IMR-90 (cell line): Measurements from ENCODE around the gene BCCIP. TPM values are rescaled to one million over a fixed set of nuclear protein-coding genes. Genes with fewer than 3 reads are reported as not detected.

Source experiments
- ATAC-seq: fragments of 200-7000 bp; cut with Tn5 transposase; 2 replicates; pipeline ENCODE4 v1.9.1; 2020; ENCODE audit warnings: low read depth, mild to moderate bottlenecking, moderate library complexity
- BruUV-seq: library from RNA; stranded (reverse); fragments of 400-500 nt; replicated peaks from 2 replicates; lab custom pipeline; 2021; lab: Mats Ljungman, UMichigan
- CTCF ChIA-PET: fragments of 300-600 bp; formaldehyde crosslinking; extraction: SDS; loops from one replicate; lab custom pipeline; 2021; ENCODE audit warnings: antibody characterized with exemption; lab: Yijun Ruan, JAX
- POLR2A ChIA-PET: fragments of 300-600 bp; sonication (Branson Sonifier 250); formaldehyde crosslinking; loops from one replicate; lab custom pipeline; 2022; ENCODE audit warnings: antibody characterized with exemption; ENCODE audit not compliant: unreplicated experiment; lab: Charles Lee
- DNase-seq: peaks from one replicate; pipeline ENCODE4 v3.0.0; 2013
- H2AFZ ChIP-seq: replicated peaks from 2 replicates; pipeline ENCODE3; 2013; ENCODE audit warnings: low read length, mild to moderate bottlenecking; ENCODE audit not compliant: poor library complexity
- H2AK5ac ChIP-seq: 2 replicates; pipeline ENCODE4 v1.6.1; 2013; ENCODE audit warnings: low read depth, low read length, inconsistent platforms
- H2AK9ac ChIP-seq: replicated peaks from 2 replicates; pipeline ENCODE3; 2013; ENCODE audit warnings: mild to moderate bottlenecking, low read depth, low read length, moderate library complexity; ENCODE audit not compliant: poor library complexity
- H2BK120ac ChIP-seq: 2 replicates; pipeline ENCODE4 v1.6.1; 2013; ENCODE audit warnings: low read depth, low read length, inconsistent platforms
- H2BK15ac ChIP-seq: 3 replicates; pipeline ENCODE4 v1.6.1; 2013; ENCODE audit warnings: low read depth, low read length, inconsistent platforms
- H2BK20ac ChIP-seq: 2 replicates; pipeline ENCODE4 v1.6.1; 2013; ENCODE audit warnings: low read depth, mild to moderate bottlenecking, inconsistent platforms, low read length, moderate library complexity
- H2BK5ac ChIP-seq: 2 replicates; pipeline ENCODE4 v1.6.1; 2013; ENCODE audit warnings: mild to moderate bottlenecking, low read depth, low read length, inconsistent platforms; ENCODE audit not compliant: poor library complexity, severe bottlenecking
- H3K14ac ChIP-seq: replicated peaks from 2 replicates; pipeline ENCODE4 v1.6.1; 2013; ENCODE audit warnings: low read depth, low read length, inconsistent platforms
- H3K18ac ChIP-seq: 2 replicates; pipeline ENCODE4 v1.6.1; 2013; ENCODE audit warnings: low read depth, low read length, control low read depth
- H3K23ac ChIP-seq: 2 replicates; pipeline ENCODE4 v1.6.1; 2013; ENCODE audit warnings: low read depth, low read length, inconsistent platforms
- H3K27ac ChIP-seq: 2 replicates; pipeline ENCODE4 v1.5.1; 2013; ENCODE audit warnings: mild to moderate bottlenecking, control low read depth, low read length; ENCODE audit not compliant: insufficient read depth
- H3K27me3 ChIP-seq: 2 replicates; pipeline ENCODE4 v1.6.1; 2013; ENCODE audit warnings: low read length; ENCODE audit not compliant: control insufficient read depth, insufficient read depth
- H3K36me3 ChIP-seq: 2 replicates; pipeline ENCODE4 v1.6.1; 2013; ENCODE audit warnings: low read length, mixed read lengths; ENCODE audit not compliant: control insufficient read depth, insufficient read depth
- H3K4ac ChIP-seq: 2 replicates; pipeline ENCODE4 v1.6.1; 2013; ENCODE audit warnings: low read depth, low read length, inconsistent platforms
- H3K4me1 ChIP-seq: 2 replicates; pipeline ENCODE4 v1.6.1; 2013; ENCODE audit warnings: low read length, mixed read lengths; ENCODE audit not compliant: control insufficient read depth, insufficient read depth
- H3K4me2 ChIP-seq: 2 replicates; pipeline ENCODE4 v1.6.1; 2013; ENCODE audit warnings: low read depth, mild to moderate bottlenecking, control low read depth, low read length, moderate library complexity
- H3K4me3 ChIP-seq: 2 replicates; pipeline ENCODE4 v1.5.1; 2013; ENCODE audit warnings: low read depth, mild to moderate bottlenecking, control low read depth, low read length, moderate library complexity; ENCODE audit not compliant: insufficient read depth
- H3K56ac ChIP-seq: 2 replicates; pipeline ENCODE4 v1.6.1; 2013; ENCODE audit warnings: low read length, inconsistent platforms; ENCODE audit not compliant: insufficient read depth; ENCODE audit errors: extremely low read depth
- H3K79me1 ChIP-seq, 2 experiments: 2 replicates each; pipeline ENCODE4 v1.6.1; 2013; ENCODE audit warnings: low read length in 2 of 2, inconsistent platforms in 1 of 2, low read depth in 1 of 2
- H3K9ac ChIP-seq: 2 replicates; pipeline ENCODE4 v1.6.1; 2013; ENCODE audit warnings: low read depth, low read length, control low read depth
- H3K9me1 ChIP-seq: 2 replicates; pipeline ENCODE4 v1.6.1; 2013; ENCODE audit warnings: low read length, inconsistent platforms; ENCODE audit not compliant: insufficient read depth
- H3K9me3 ChIP-seq: 2 replicates; pipeline ENCODE4 v1.6.1; 2013; ENCODE audit warnings: low read length; ENCODE audit not compliant: control insufficient read depth, insufficient read depth
- H4K20me1 ChIP-seq: 2 replicates; pipeline ENCODE4 v1.6.1; 2013; ENCODE audit warnings: low read length, inconsistent platforms; ENCODE audit not compliant: insufficient read depth
- H4K5ac ChIP-seq: 2 replicates; pipeline ENCODE4 v1.6.1; 2013; ENCODE audit warnings: mild to moderate bottlenecking, low read depth, low read length, control low read depth
- H4K8ac ChIP-seq, 2 experiments: 2 replicates each; pipeline ENCODE4 v1.6.1; 2013; ENCODE audit warnings: low read depth in 2 of 2, low read length in 2 of 2, control low read depth in 1 of 2, inconsistent platforms in 1 of 2
- H4K91ac ChIP-seq: 2 replicates; pipeline ENCODE4 v1.6.1; 2013; ENCODE audit warnings: low read depth, low read length, inconsistent platforms; ENCODE audit not compliant: insufficient read depth
- BHLHE40 ChIP-seq: fragments of 150-350 bp; IDR thresholded peaks from 2 replicates; pipeline ENCODE4 v1.6.1; 2016; ENCODE audit warnings: mild to moderate bottlenecking, low read depth, low read length
- CEBPB ChIP-seq: IDR thresholded peaks from 2 replicates; pipeline ENCODE4 v1.6.1; 2012; ENCODE audit warnings: low read depth, low read length, improper control_type of control experiment
- CHD1 ChIP-seq: IDR thresholded peaks from 2 replicates; pipeline ENCODE4 v1.6.1; 2012; ENCODE audit warnings: low read depth, low read length, improper control_type of control experiment
- CTCF ChIP-seq: conservative IDR thresholded peaks from 2 replicates; pipeline ENCODE4 v1.5.1; 2012; ENCODE audit warnings: mild to moderate bottlenecking, low read depth, low read length, improper control_type of control experiment
- ELK1 ChIP-seq: fragments of 150-350 bp; IDR thresholded peaks from 2 replicates; pipeline ENCODE4 v1.6.1; 2016; ENCODE audit warnings: low read depth, mild to moderate bottlenecking, low read length, moderate library complexity, borderline replicate concordance
- FOS ChIP-seq: fragments of 150-350 bp; IDR thresholded peaks from 2 replicates; pipeline ENCODE4 v1.6.1; 2016; ENCODE audit warnings: low read depth, low read length
- MAFK ChIP-seq: IDR thresholded peaks from 2 replicates; pipeline ENCODE4 v1.6.1; 2012; ENCODE audit warnings: low read depth, low read length, improper control_type of control experiment
- MAZ ChIP-seq: IDR thresholded peaks from 2 replicates; pipeline ENCODE4 v1.6.1; 2012; ENCODE audit warnings: low read depth, mild to moderate bottlenecking, low read length, improper control_type of control experiment, moderate library complexity, borderline replicate concordance
- MXI1 ChIP-seq: IDR thresholded peaks from 2 replicates; pipeline ENCODE4 v1.6.1; 2012; ENCODE audit warnings: low read depth, mild to moderate bottlenecking, low read length, moderate library complexity, borderline replicate concordance
- NFE2L2 ChIP-seq: fragments of 150-350 bp; IDR thresholded peaks from 2 replicates; pipeline ENCODE4 v1.6.1; 2016; ENCODE audit warnings: low read depth, mild to moderate bottlenecking, low read length
- POLR2A ChIP-seq: IDR thresholded peaks from 2 replicates; pipeline ENCODE4 v1.6.1; 2012; ENCODE audit warnings: mild to moderate bottlenecking, low read depth, low read length
- RAD21 ChIP-seq: IDR thresholded peaks from 2 replicates; pipeline ENCODE4 v1.6.1; 2012; ENCODE audit warnings: low read length, improper control_type of control experiment
- RCOR1 ChIP-seq: IDR thresholded peaks from 2 replicates; pipeline ENCODE4 v1.6.1; 2012; ENCODE audit warnings: mild to moderate bottlenecking, low read length, improper control_type of control experiment; ENCODE audit not compliant: insufficient replicate concordance
- RFX5 ChIP-seq: IDR thresholded peaks from 2 replicates; pipeline ENCODE4 v1.8.0; 2012; ENCODE audit warnings: low read depth, mild to moderate bottlenecking, low read length, moderate library complexity
- SMC3 ChIP-seq: fragments of 150-350 bp; IDR thresholded peaks from 2 replicates; pipeline ENCODE4 v1.6.1; 2016; ENCODE audit warnings: low read depth, mild to moderate bottlenecking, antibody characterized with exemption, low read length, moderate library complexity
- USF2 ChIP-seq: fragments of 150-350 bp; IDR thresholded peaks from 2 replicates; pipeline ENCODE4 v1.6.1; 2017; ENCODE audit warnings: mild to moderate bottlenecking, antibody characterized with exemption, low read length, low read depth
- WGBS, 2 experiments: methylation state at CpG; one replicate each; pipeline versions ENCODE4 v1.1.5 to v1.1.7; 2013; ENCODE audit warnings: missing lambda C conversion rate in 2 of 2; ENCODE audit not compliant: insufficient read length in 1 of 2; ENCODE audit errors: extremely low coverage in 2 of 2; 5-methylcytosine and 5-hydroxymethylcytosine counted together
- dilution Hi-C: fragments of 300-500 bp; cut with HindIII; formaldehyde crosslinking; loops from one replicate; pipeline ENCODE4 v1.14.3; 2018; ENCODE audit warnings: low sequenced_read_pairs; ENCODE audit not compliant: unreplicated experiment
- in situ Hi-C: fragments of 300-500 bp; cut with MboI; formaldehyde crosslinking; loops from 3 replicates; pipeline ENCODE4 v1.14.3; 2019; ENCODE audit warnings: low sequenced_read_pairs, inconsistent platforms, mixed read lengths
- intact Hi-C: fragments of 100-400 bp; cut with micrococcal nuclease; formaldehyde crosslinking; loops from 2 replicates; pipeline ENCODE4 v1.10.0; 2022
- polyA plus RNA-seq, 3 experiments: library from polyadenylated mRNA; depleted of rRNA; stranded (reverse); fragments of >200 nt; gene quantifications; 2 replicates each; pipeline ENCODE4 v1.2.3, GENCODE V29; 2012; ENCODE audit warnings: low replicate concordance in 1 of 3
- total RNA-seq: library from RNA; depleted of rRNA; stranded (reverse); fragments of >200 nt; gene quantifications from 2 replicates; pipeline ENCODE4 v1.2.3, GENCODE V29; 2012

Gene BCCIP
- total and polyA plus RNA-seq, 2 of the 4 experiments (the other 2 are of a cell fraction) = 31.9 to 49.2 TPM

GRCh38 chr10:125802739-125803138, 20.6 kb upstream of the BCCIP start:
- Histone ChIP-seq H2BK15ac (no peak overlapping the region), H3K4me2 (no peak overlapping the region), H3K27me3 (no peaks in the 10 kb centered on the region), H4K8ac (no peak overlapping the region), H2AK9ac (no peak overlapping the region), H4K5ac (no peak overlapping the region), H3K14ac (no peak overlapping the region), H3K4ac (no peak overlapping the region), H2BK120ac (no peak overlapping the region), H3K4me3 (no peak overlapping the region), H2BK5ac (no peak overlapping the region), H3K9me1 (no peaks in the 10 kb centered on the region; the same call in 1 of the 2 replicates), H3K18ac (no peak overlapping the region), H3K79me1 (no peaks in the 10 kb centered on the region), H2AK5ac (no peak overlapping the region), H4K20me1 (no peaks in the 10 kb centered on the region), H3K27ac (no peak overlapping the region), H4K91ac (no peak overlapping the region), H3K9ac (no peak overlapping the region), H3K56ac (no peak overlapping the region), H3K9me3 (no peaks in the 10 kb centered on the region), H2BK20ac (no peak overlapping the region), H3K4me1 (no peaks in the 10 kb centered on the region), H3K36me3 (peaks cover 29% of the 10 kb centered on the region), H3K23ac (no peak overlapping the region), H2AFZ (no peak overlapping the region)
- TF ChIP-seq BHLHE40 (no peak), CHD1 (no peak), RFX5 (no peak), RCOR1 (no peak), NFE2L2 (no peak), MAFK (no peak), POLR2A (no peak), MAZ (no peak), USF2 (no peak), RAD21 (no peak), FOS (no peak), CTCF (no peak), MXI1 (no peak), SMC3 (no peak), CEBPB (no peak), ELK1 (no peak)
- ChIA-PET POLR2A (no interaction called here), CTCF (no interaction called here)
- dilution Hi-C loops (no loop called here), in situ Hi-C loops (no loop called here), intact Hi-C loops (no loop called here)
- no peak for ATAC-seq
- BruUV-seq = no TSS peak
- DNase-seq = no peak
- no CpG with 5 or more reads among the region's 7 CpGs for WGBS, 2 experiments
